ENCODE measurements around the gene NAALADL2. TPM values are rescaled to one million over a fixed set of nuclear protein-coding genes. Genes with fewer than 3 reads are reported as not detected.
A peak's percentile ranks its signal among the peaks of the same experiment; 100 is the strongest.

The NAALADL2 gene
- total RNA-seq, 1 experiment from 2014 or later = 2.7 TPM

DNA sequence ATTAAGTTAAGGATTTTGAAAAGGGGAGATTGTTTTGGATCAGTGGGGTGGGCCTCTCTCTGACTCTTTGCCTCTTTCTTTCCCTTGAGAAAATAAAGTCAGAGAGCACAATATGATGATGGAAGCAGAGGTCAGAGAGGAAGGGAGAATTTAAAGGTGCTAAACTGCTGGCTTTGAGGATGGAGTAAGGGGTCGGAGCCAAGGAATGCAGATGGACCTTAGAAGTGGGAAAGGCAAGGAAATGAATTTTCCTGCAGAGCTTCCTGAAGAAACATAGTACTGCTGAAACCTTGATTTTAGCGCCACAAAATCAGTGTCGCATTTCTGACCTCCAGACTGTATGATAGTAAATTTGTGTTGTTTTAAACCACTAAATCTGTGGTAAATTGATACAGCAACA, 317.4 kb downstream of the NAALADL2 start:
- no peak for ATAC-seq
- Histone ChIP-seq H3K27me3 (ENCODE audit: control insufficient read depth, insufficient read depth, low read length) (no peaks in the 10 kb centered on the region), H3K4me3 (ENCODE audit: low read depth in 2 of 2, low read length in 2 of 2) (no peak overlapping the region), H3K9me3 (ENCODE audit: control insufficient read depth, insufficient read depth, low read depth, low read length) (no peaks in the 10 kb centered on the region), H3K4me1 (ENCODE audit: control insufficient read depth, insufficient read depth, low read length) (peaks cover 3% of the 10 kb centered on the region; the same call in 1 of the 2 replicates), H3K27ac (ENCODE audit: low read length) (no peak overlapping the region), H3K36me3 (ENCODE audit: control insufficient read depth, insufficient read depth, low read length) (no peaks in the 10 kb centered on the region)
- POLR2A ChIA-PET = no interaction called here
- no peak for DNase-seq (ENCODE audit: low read depth, low spot score)
- in situ Hi-C loops (cut with HindIII; ENCODE audit: low pct_unique_long_range_greater_than_20kb, low sequenced_read_pairs) (no loop called here), intact Hi-C loops (cut with micrococcal nuclease; ENCODE audit: unreplicated experiment) (no loop called here)
- TF ChIP-seq SIN3A (IDR thresholded peaks at IDR 0.05; ENCODE audit: borderline replicate concordance, insufficient read depth, low read depth, low read length) = no peak
- TF ChIP-seq POLR2AphosphoS5 (IDR thresholded peaks at IDR 0.05; ENCODE audit: low read depth, low read length) = no peak
- TF ChIP-seq, protein P1, sequence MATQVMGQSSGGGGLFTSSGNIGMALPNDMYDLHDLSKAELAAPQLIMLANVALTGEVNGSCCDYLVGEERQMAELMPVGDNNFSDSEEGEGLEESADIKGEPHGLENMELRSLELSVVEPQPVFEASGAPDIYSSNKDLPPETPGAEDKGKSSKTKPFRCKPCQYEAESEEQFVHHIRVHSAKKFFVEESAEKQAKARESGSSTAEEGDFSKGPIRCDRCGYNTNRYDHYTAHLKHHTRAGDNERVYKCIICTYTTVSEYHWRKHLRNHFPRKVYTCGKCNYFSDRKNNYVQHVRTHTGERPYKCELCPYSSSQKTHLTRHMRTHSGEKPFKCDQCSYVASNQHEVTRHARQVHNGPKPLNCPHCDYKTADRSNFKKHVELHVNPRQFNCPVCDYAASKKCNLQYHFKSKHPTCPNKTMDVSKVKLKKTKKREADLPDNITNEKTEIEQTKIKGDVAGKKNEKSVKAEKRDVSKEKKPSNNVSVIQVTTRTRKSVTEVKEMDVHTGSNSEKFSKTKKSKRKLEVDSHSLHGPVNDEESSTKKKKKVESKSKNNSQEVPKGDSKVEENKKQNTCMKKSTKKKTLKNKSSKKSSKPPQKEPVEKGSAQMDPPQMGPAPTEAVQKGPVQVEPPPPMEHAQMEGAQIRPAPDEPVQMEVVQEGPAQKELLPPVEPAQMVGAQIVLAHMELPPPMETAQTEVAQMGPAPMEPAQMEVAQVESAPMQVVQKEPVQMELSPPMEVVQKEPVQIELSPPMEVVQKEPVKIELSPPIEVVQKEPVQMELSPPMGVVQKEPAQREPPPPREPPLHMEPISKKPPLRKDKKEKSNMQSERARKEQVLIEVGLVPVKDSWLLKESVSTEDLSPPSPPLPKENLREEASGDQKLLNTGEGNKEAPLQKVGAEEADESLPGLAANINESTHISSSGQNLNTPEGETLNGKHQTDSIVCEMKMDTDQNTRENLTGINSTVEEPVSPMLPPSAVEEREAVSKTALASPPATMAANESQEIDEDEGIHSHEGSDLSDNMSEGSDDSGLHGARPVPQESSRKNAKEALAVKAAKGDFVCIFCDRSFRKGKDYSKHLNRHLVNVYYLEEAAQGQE (IDR thresholded peaks at IDR 0.05; ENCODE audit: insufficient read depth in 1 of 2, low read depth in 2 of 2, low read length in 1 of 2) = no peak
- TF ChIP-seq, protein P2, sequence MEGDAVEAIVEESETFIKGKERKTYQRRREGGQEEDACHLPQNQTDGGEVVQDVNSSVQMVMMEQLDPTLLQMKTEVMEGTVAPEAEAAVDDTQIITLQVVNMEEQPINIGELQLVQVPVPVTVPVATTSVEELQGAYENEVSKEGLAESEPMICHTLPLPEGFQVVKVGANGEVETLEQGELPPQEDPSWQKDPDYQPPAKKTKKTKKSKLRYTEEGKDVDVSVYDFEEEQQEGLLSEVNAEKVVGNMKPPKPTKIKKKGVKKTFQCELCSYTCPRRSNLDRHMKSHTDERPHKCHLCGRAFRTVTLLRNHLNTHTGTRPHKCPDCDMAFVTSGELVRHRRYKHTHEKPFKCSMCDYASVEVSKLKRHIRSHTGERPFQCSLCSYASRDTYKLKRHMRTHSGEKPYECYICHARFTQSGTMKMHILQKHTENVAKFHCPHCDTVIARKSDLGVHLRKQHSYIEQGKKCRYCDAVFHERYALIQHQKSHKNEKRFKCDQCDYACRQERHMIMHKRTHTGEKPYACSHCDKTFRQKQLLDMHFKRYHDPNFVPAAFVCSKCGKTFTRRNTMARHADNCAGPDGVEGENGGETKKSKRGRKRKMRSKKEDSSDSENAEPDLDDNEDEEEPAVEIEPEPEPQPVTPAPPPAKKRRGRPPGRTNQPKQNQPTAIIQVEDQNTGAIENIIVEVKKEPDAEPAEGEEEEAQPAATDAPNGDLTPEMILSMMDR (IDR thresholded peaks at IDR 0.05) = no peak
- TF ChIP-seq TCF7L2 (IDR thresholded peaks at IDR 0.05; ENCODE audit: low read depth, low read length) = no peak
- BruUV-seq (replicated peaks) = no TSS peak
- CTCF ChIA-PET = no interaction called here

DNA sequence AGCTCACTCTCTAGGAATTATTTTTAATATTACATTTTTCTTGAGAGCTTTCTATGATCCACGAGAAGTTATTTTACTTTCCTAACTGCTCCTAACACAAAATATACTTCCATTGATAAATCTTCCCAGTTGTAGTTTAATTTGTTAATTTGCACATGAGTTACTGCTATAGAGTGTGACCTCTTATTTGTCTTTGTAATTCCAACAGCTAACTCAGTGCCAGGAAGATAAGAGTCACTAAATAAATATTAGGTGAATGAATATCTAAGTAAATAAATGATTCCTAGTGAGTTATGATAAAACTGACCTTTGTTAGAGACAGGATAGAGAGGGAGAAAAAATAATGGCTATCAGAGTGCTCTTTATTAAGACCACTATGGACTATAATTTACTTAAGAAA, 319.9 kb downstream of the NAALADL2 start:
- no peak for ATAC-seq
- TF ChIP-seq POLR2AphosphoS5 (IDR thresholded peaks at IDR 0.05; ENCODE audit: low read depth, low read length) = no peak
- TF ChIP-seq, protein P2 (IDR thresholded peaks at IDR 0.05) = no peak
- no peak for TF ChIP-seq TCF7L2 (IDR thresholded peaks at IDR 0.05; ENCODE audit: low read depth, low read length)
- TF ChIP-seq SIN3A (IDR thresholded peaks at IDR 0.05; ENCODE audit: borderline replicate concordance, insufficient read depth, low read depth, low read length) = no peak
- TF ChIP-seq, protein P1 (IDR thresholded peaks at IDR 0.05; ENCODE audit: insufficient read depth in 1 of 2, low read depth in 2 of 2, low read length in 1 of 2) = no peak
- Histone ChIP-seq H3K4me3 (ENCODE audit: low read depth in 2 of 2, low read length in 2 of 2) (no peak overlapping the region), H3K27me3 (ENCODE audit: control insufficient read depth, insufficient read depth, low read length) (no peaks in the 10 kb centered on the region), H3K27ac (ENCODE audit: low read length) (no peak overlapping the region), H3K4me1 (ENCODE audit: control insufficient read depth, insufficient read depth, low read length) (peaks cover 3% of the 10 kb centered on the region; the same call in 1 of the 2 replicates), H3K9me3 (ENCODE audit: control insufficient read depth, insufficient read depth, low read depth, low read length) (no peaks in the 10 kb centered on the region), H3K36me3 (ENCODE audit: control insufficient read depth, insufficient read depth, low read length) (no peaks in the 10 kb centered on the region)
- BruUV-seq (replicated peaks) = no TSS peak
- POLR2A ChIA-PET = interaction anchor here (0.6 to 0.7 kb wide), 2 partner anchors 113 to 964 kb away, joined by 3 to 7 read pairs; no protein-coding TSS in a partner anchor
- intact Hi-C loops (cut with micrococcal nuclease; ENCODE audit: unreplicated experiment) (no loop called here), in situ Hi-C loops (cut with HindIII; ENCODE audit: low pct_unique_long_range_greater_than_20kb, low sequenced_read_pairs) (no loop called here)
- peak; percentile 59 for DNase-seq (ENCODE audit: low read depth, low spot score)
- CTCF ChIA-PET = no interaction called here
